HG02642 (cell line): Measurements from ENCODE around the gene BMP4.

Experiments used
- ATAC-seq: cut with Tn5 transposase; IDR thresholded peaks from one replicate; pipeline ENCODE4 v1.9.1; 2021; ENCODE audit warnings: mild to moderate bottlenecking; ENCODE audit not compliant: unreplicated experiment, poor library complexity

BMP4 gene

GRCh38 chr14:53967606-53968005 is 11.0 kb upstream of the BMP4 start:
- ATAC-seq = no peak

- no peak for ATAC-seq
These were observed 7.6 kb upstream of the BMP4 start for GRCh38 chr14:53964249-53964648.

- no peak for ATAC-seq
These were observed 6.9 kb upstream of the BMP4 start for GRCh38 chr14:53963320-53964227.

- no peak for ATAC-seq
These were observed 6.3 kb upstream of the BMP4 start for GRCh38 chr14:53962953-53963319.

- no peak for ATAC-seq
These were observed 2.0 kb upstream of the BMP4 start for GRCh38 chr14:53958628-53959027.

- ATAC-seq = no peak
These were observed 1.1 kb upstream of the BMP4 start for GRCh38 chr14:53957739-53958138.

GRCh38 chr14:53955671-53956426 is 776 bp downstream of the BMP4 start:
- no peak for ATAC-seq

- ATAC-seq = no peak
These were observed 1.4 kb downstream of the BMP4 start for GRCh38 chr14:53955229-53955556.

- no peak for ATAC-seq
These were observed 1.9 kb downstream of the BMP4 start for GRCh38 chr14:53954551-53955228.

- ATAC-seq = no peak
These were observed 2.6 kb downstream of the BMP4 start for GRCh38 chr14:53953828-53954550.

- ATAC-seq = no peak
These were observed 3.4 kb downstream of the BMP4 start for GRCh38 chr14:53953002-53953827.

- no peak for ATAC-seq
These were observed 4.1 kb downstream of the BMP4 start for GRCh38 chr14:53952533-53952932.

GRCh38 chr14:53951627-53952303 is 4.9 kb downstream of the BMP4 start:
- ATAC-seq = no peak

- no peak for ATAC-seq
These were observed 5.4 kb downstream of the BMP4 start for GRCh38 chr14:53951243-53951626.

- no peak for ATAC-seq
These were observed 6.4 kb downstream of the BMP4 start for GRCh38 chr14:53950031-53950793.

GRCh38 chr14:53949201-53949600 is 7.4 kb downstream of the BMP4 start:
- no peak for ATAC-seq

GRCh38 chr14:53948205-53948884 is 8.3 kb downstream of the BMP4 start:
- ATAC-seq = no peak
